Transverse colon (tissue), 4 donors: ENCODE measurements around the gene CNTN5. TPM values are rescaled to one million over a fixed set of nuclear protein-coding genes. Genes with fewer than 3 reads are reported as not detected.

Experiments used
- DNase-seq: peaks from one replicate; pipeline ENCODE4 v3.0.0-alpha.2; 2019
- H3K27ac ChIP-seq, 4 donors: fragments of 200-600 bp; sonication (generic); 2 replicates each; pipeline ENCODE4 v1.5.1; 2016 to 2018; ENCODE audit warnings: inconsistent platforms in 4 of 4
- H3K27me3 ChIP-seq: fragments of 200-600 bp; sonication (generic); 2 replicates; pipeline ENCODE4 v1.5.1; 2017; ENCODE audit warnings: inconsistent platforms
- H3K36me3 ChIP-seq, 4 donors: fragments of 200-600 bp; sonication (generic); 2 replicates each; pipeline ENCODE4 v1.5.1; 2017 to 2019; ENCODE audit warnings: inconsistent platforms in 4 of 4
- H3K4me1 ChIP-seq, 4 donors: fragments of 200-600 bp; sonication (generic); 2 replicates each; pipeline ENCODE4 v1.5.1; 2017 to 2020; ENCODE audit warnings: inconsistent platforms in 4 of 4
- H3K4me3 ChIP-seq, 4 donors: fragments of 200-600 bp; sonication (generic); 1 replicate in 1 of 4; 2 replicates in 3 of 4; pipeline versions ENCODE4 v1.5.1 to v1.6.1; 2017 to 2019; ENCODE audit warnings: inconsistent platforms in 4 of 4
- H3K9me3 ChIP-seq, 2 donors: fragments of 200-600 bp; sonication (generic); 2 replicates each; pipeline ENCODE4 v1.5.1; 2017 to 2019; ENCODE audit warnings: inconsistent platforms in 2 of 2
- EP300 ChIP-seq: sonication (generic); formaldehyde crosslinking; IDR thresholded peaks from one replicate; pipeline ENCODE4 v1.6.1; 2017; ENCODE audit warnings: antibody characterized with exemption, low read depth
- POLR2A ChIP-seq: fragments of 450-650 bp; IDR thresholded peaks from one replicate; pipeline ENCODE4 v1.6.1; 2016; ENCODE audit warnings: antibody characterized with exemption, mild to moderate bottlenecking, moderate library complexity
- POLR2AphosphoS5 ChIP-seq, 3 donors: sonication (generic); formaldehyde crosslinking; IDR thresholded peaks; one replicate each; pipeline ENCODE4 v1.6.1; 2016; ENCODE audit warnings: antibody characterized with exemption in 3 of 3
- WGBS, 2 donors: methylation state at CpG; one replicate each; pipeline ENCODE4 v1.1.5; 2018; ENCODE audit warnings: low coverage in 1 of 2; 5-methylcytosine and 5-hydroxymethylcytosine counted together
- in situ Hi-C, 4 donors: fragments of 200-750 bp; cut with MboI; loops; one replicate each; pipeline versions ENCODE4 v1.15.0 to v1.15.1; 2017; ENCODE audit warnings: low sequenced_read_pairs in 3 of 4, low pct_ligation_motif_present in 1 of 4, low pct_unique_long_range_greater_than_20kb in 1 of 4
- intact Hi-C: fragments of 100-400 bp; cut with DNase I; formaldehyde crosslinking; loops from one replicate; pipeline ENCODE4 v1.15.1; 2023; ENCODE audit warnings: low total_unique reads
- total RNA-seq, 4 donors: library from RNA; depleted of rRNA; stranded (reverse); fragments of >200 nt; gene quantifications; one replicate each; pipeline ENCODE4 v1.1.0, GENCODE V29; 2016
- TF ChIP-seq, protein P1 (sequence below), 5 experiments: fragments of 200-600 bp in 3 of 5; fragments of 450-650 bp in 2 of 5; sonication (generic) in 3 of 5; IDR thresholded peaks; 1 replicate in 2 of 5; 2 replicates in 3 of 5; pipeline ENCODE4 v1.5.1; 2016 to 2017; ENCODE audit warnings: antibody characterized with exemption in 5 of 5, inconsistent platforms in 3 of 5, mild to moderate bottlenecking in 2 of 5, moderate library complexity in 1 of 5

CNTN5 gene
- total RNA-seq, 4 donors from 2014 or later = 0.14 TPM; not detected in 3

DNA sequence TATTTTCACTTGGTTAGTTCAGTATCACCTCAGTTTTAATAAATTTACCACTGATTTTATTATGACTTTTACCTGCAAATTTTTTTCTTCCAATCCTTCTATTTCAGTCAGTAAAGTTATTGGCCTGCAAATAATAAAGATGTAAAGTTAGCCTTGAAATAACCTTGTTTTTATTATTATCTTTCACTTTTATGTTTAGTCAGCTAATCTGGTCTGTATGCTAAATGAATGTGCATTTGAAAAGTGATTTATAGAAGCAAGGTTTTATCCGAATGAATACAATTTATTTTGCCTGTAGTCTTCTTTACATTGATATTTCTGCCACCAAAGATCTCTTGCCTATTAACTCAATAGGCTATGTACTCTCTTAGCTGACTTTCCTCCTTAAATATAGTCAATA lies 425.7 kb downstream of the CNTN5 start:
- TF ChIP-seq POLR2AphosphoS5 (IDR thresholded peaks at IDR 0.05) (no peak), POLR2A (no peak), EP300 (no peak)
- TF ChIP-seq, protein P1, sequence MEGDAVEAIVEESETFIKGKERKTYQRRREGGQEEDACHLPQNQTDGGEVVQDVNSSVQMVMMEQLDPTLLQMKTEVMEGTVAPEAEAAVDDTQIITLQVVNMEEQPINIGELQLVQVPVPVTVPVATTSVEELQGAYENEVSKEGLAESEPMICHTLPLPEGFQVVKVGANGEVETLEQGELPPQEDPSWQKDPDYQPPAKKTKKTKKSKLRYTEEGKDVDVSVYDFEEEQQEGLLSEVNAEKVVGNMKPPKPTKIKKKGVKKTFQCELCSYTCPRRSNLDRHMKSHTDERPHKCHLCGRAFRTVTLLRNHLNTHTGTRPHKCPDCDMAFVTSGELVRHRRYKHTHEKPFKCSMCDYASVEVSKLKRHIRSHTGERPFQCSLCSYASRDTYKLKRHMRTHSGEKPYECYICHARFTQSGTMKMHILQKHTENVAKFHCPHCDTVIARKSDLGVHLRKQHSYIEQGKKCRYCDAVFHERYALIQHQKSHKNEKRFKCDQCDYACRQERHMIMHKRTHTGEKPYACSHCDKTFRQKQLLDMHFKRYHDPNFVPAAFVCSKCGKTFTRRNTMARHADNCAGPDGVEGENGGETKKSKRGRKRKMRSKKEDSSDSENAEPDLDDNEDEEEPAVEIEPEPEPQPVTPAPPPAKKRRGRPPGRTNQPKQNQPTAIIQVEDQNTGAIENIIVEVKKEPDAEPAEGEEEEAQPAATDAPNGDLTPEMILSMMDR (IDR thresholded peaks at IDR 0.05) = no peak
- no peaks in the 10 kb centered on the region for H3K9me3 ChIP-seq
- 73 to 75% methylated on average over 1 of the region's 1 CpG for WGBS, 2 donors
- H3K27me3 ChIP-seq = no peaks in the 10 kb centered on the region
- H3K4me1 ChIP-seq = no peaks in the 10 kb centered on the region
- in situ Hi-C loops (no loop called here), intact Hi-C loops (no loop called here)
- H3K27ac ChIP-seq = no peak overlapping the region
- DNase-seq = no peak
- H3K36me3 ChIP-seq = no peaks in the 10 kb centered on the region
- no peak overlapping the region for H3K4me3 ChIP-seq

DNA sequence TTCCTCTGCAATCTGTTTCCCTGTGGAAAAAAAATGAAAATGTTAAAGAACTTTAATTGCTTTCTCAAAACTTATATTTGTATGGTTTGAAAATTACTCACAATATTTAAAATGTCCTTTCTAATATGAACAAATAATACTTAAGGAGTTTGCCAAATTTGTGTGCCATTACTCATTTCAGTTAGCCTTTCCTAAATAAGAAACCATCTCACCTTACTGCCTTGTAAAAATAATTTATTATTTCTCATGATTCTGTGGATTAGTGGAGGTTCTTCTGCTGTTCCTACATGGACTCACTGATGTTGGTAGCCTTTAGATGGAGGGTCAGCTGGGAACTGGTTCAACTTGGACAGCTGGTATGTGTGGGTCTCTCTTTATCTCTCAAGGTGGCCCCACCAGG lies 428.6 kb downstream of the CNTN5 start:
- no peak overlapping the region for H3K27ac ChIP-seq
- H3K9me3 ChIP-seq = no peaks in the 10 kb centered on the region
- no peaks in the 10 kb centered on the region for H3K36me3 ChIP-seq
- TF ChIP-seq EP300 = no peak
- TF ChIP-seq POLR2AphosphoS5 (IDR thresholded peaks at IDR 0.05) = no peak
- TF ChIP-seq POLR2A = no peak
- TF ChIP-seq, protein P1 (IDR thresholded peaks at IDR 0.05) = no peak
- in situ Hi-C loops = no loop called here
- no peaks in the 10 kb centered on the region for H3K27me3 ChIP-seq
- no peaks in the 10 kb centered on the region for H3K4me1 ChIP-seq
- H3K4me3 ChIP-seq = no peak overlapping the region
- no peak for DNase-seq
- intact Hi-C loops = no loop called here

DNA sequence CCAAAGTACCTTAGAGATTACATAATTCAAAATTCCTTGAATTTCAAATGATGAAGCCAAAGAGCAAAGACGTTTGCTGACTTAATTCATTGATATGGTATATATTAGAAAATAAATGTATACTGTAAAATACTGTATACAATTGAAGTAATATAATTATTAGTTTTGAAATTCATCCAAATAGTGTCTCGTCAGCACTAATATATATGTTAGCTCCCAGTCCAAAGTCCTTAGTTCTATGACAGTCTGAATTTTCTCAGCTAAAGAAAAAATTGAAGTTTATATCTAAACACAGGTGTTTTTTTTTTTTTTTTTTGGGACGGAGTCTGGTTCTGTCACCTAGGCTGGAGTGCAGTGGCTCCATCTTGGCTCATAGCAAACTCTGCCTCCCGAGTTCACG lies 431.3 kb downstream of the CNTN5 start:
- intact Hi-C loops (no loop called here), in situ Hi-C loops (no loop called here)
- H3K9me3 ChIP-seq = no peaks in the 10 kb centered on the region
- H3K27ac ChIP-seq = no peak overlapping the region
- H3K4me3 ChIP-seq = no peak overlapping the region
- WGBS, 2 donors = 77 to 84% methylated on average over 5 of the region's 5 CpGs
- TF ChIP-seq EP300 (no peak), POLR2AphosphoS5 (IDR thresholded peaks at IDR 0.05) (no peak), POLR2A (no peak)
- TF ChIP-seq, protein P1 (IDR thresholded peaks at IDR 0.05) = no peak
- no peaks in the 10 kb centered on the region for H3K4me1 ChIP-seq
- H3K36me3 ChIP-seq = no peaks in the 10 kb centered on the region
- DNase-seq = no peak
- H3K27me3 ChIP-seq = no peaks in the 10 kb centered on the region

DNA sequence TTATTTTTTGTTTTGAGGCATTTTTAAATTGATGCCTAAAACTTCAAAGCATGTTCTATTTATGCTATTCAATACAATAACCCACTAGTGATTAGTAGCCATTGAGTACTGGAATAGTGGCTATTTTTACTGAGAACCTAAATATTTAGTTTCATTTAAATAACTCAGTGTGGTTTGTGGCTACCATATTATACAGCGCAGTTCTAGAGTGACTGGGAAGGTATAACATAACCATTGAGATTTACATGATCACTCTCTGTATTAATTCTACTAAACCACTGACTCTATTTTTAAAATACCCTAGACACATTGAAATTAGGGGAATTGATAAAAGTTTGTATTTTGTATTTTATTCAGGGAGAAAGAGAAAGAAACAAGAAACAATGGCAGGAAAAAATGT lies 441.2 kb downstream of the CNTN5 start:
- no peaks in the 10 kb centered on the region for H3K4me1 ChIP-seq
- 77 to 89% methylated on average over 1 of the region's 1 CpG for WGBS, 2 donors
- TF ChIP-seq, protein P1 (IDR thresholded peaks at IDR 0.05) = no peak
- no peak for TF ChIP-seq POLR2AphosphoS5 (IDR thresholded peaks at IDR 0.05)
- TF ChIP-seq POLR2A = no peak
- no peak for TF ChIP-seq EP300
- no peak overlapping the region for H3K27ac ChIP-seq
- intact Hi-C loops (no loop called here), in situ Hi-C loops (no loop called here)
- H3K27me3 ChIP-seq = no peaks in the 10 kb centered on the region
- no peak for DNase-seq
- no peaks in the 10 kb centered on the region for H3K36me3 ChIP-seq
- H3K4me3 ChIP-seq = no peak overlapping the region
- H3K9me3 ChIP-seq = peaks cover 0 to 4% of the 10 kb centered on the region in 2 donors
